ENCODE measurements around the gene IKZF2. TPM values are rescaled to one million over a fixed set of nuclear protein-coding genes. Genes with fewer than 3 reads are reported as not detected.
A peak's percentile ranks its signal among the peaks of the same experiment; 100 is the strongest.

The IKZF2 gene
- total RNA-seq, 1 experiment from 2014 or later: 1.6 TPM

- TF ChIP-seq REST (IDR thresholded peaks at IDR 0.05; ENCODE audit: low read depth): no peak
- TF ChIP-seq SP1 (IDR thresholded peaks at IDR 0.05; ENCODE audit: low read depth): no peak
- no peak for TF ChIP-seq ELF1 (IDR thresholded peaks at IDR 0.05; ENCODE audit: borderline replicate concordance, low read depth)
- TF ChIP-seq EGR1 (IDR thresholded peaks at IDR 0.05; ENCODE audit: low read depth): no peak
Measured at GRCh38 chr2:213189001-213189899, 37.8 kb upstream of the IKZF2 start (continued).

GRCh38 chr2:213188533-213188867, 37.1 kb upstream of the IKZF2 start:
- ATAC-seq (peak; percentile 32; the same call in 1 of the 2 replicates), DNase-seq (ENCODE audit: low read depth, low spot score) (no peak)
- Histone ChIP-seq H2AFZ (ENCODE audit: low read depth, low read length, poor library complexity, severe bottlenecking) (peak overlapping the region; percentile 95), H3K9me2 (ENCODE audit: insufficient read depth) (no peaks in the 10 kb centered on the region), H3K27me3 (ENCODE audit: insufficient read depth, low read length) (no peaks in the 10 kb centered on the region), H3K4me1 (ENCODE audit: control insufficient read depth in 1 of 2, insufficient read depth in 2 of 2, low read length in 2 of 2) (peaks cover 7 to 9% of the 10 kb centered on the region in 2 experiments; a peak in 3 of 4 replicates), H3K9me3 (ENCODE audit: control insufficient read depth in 1 of 2, insufficient read depth in 1 of 2, low read depth in 1 of 2, low read length in 2 of 2) (no peaks in the 10 kb centered on the region), H3K27ac (ENCODE audit: low read depth, low read length) (no peak overlapping the region), H3K4me2 (ENCODE audit: low read length) (peak overlapping the region; percentile 55), H4K20me1 (ENCODE audit: insufficient read depth) (no peaks in the 10 kb centered on the region), H3K79me2 (ENCODE audit: insufficient read depth, low read length) (no peaks in the 10 kb centered on the region), H3K9ac (ENCODE audit: low read length) (no peak overlapping the region), H3K36me3 (ENCODE audit: control insufficient read depth in 1 of 2, insufficient read depth in 2 of 2, low read length in 2 of 2) (no peaks in the 10 kb centered on the region), H3K4me3 (replicated peaks in 1 of 2; ENCODE audit: low read depth in 1 of 2, low read length in 2 of 2) (no peak overlapping the region)
- BruUV-seq (replicated peaks): no TSS peak
- CTCF ChIA-PET: no interaction called here
- TF ChIP-seq YY1 (IDR thresholded peaks at IDR 0.05; ENCODE audit: extremely low read depth, insufficient replicate concordance, low read depth, low read length) (no peak), SRF (IDR thresholded peaks at IDR 0.05; ENCODE audit: low read depth) (no peak), ATF3 (IDR thresholded peaks at IDR 0.05) (no peak), POLR2A (IDR thresholded peaks at IDR 0.05; ENCODE audit: borderline replicate concordance, extremely low read depth, insufficient read depth, insufficient read length) (no peak), CBX3 (IDR thresholded peaks at IDR 0.05; ENCODE audit: low read depth) (no peak), CEBPB (IDR thresholded peaks at IDR 0.05; ENCODE audit: low read depth) (no peak), ZNF274 (IDR thresholded peaks at IDR 0.05; ENCODE audit: low read depth, low read length) (no peak), CTCF (IDR thresholded peaks at IDR 0.05 in 2 of 3, conservative IDR thresholded peaks at IDR 0.05 in 1 of 3; ENCODE audit: borderline replicate concordance in 1 of 3, insufficient read depth in 1 of 3, low read depth in 2 of 3, low read length in 2 of 3) (no peak), EZH2phosphoT487 (IDR thresholded peaks at IDR 0.05; ENCODE audit: borderline replicate concordance) (no peak), POLR2AphosphoS5 (IDR thresholded peaks at IDR 0.05; ENCODE audit: low read depth, low read length) (no peak), FOSL1 (IDR thresholded peaks at IDR 0.05; ENCODE audit: low read depth) (no peak), EGR1 (IDR thresholded peaks at IDR 0.05; ENCODE audit: low read depth) (no peak), SIN3A (IDR thresholded peaks at IDR 0.05; ENCODE audit: low read depth) (no peak), TCF7L2 (IDR thresholded peaks at IDR 0.05; ENCODE audit: borderline replicate concordance, extremely low read depth, insufficient read depth, insufficient read length) (no peak), JUND (IDR thresholded peaks at IDR 0.05) (no peak), SP1 (IDR thresholded peaks at IDR 0.05; ENCODE audit: low read depth) (no peak), ZFX (IDR thresholded peaks at IDR 0.05) (no peak)
- intact Hi-C loops (cut with micrococcal nuclease): no loop called here
- POLR2A ChIA-PET: no interaction called here
- RAD21 ChIA-PET (ENCODE audit: low non-redundant PET in 1 of 2, low total read pairs in 2 of 2, uncharacterized antibody in 2 of 2, unreplicated experiment in 2 of 2): no interaction called here
